Renal cortex interstitium (tissue), 11 donors: Measurements from ENCODE around the gene MANBA. TPM values are rescaled to one million over a fixed set of nuclear protein-coding genes. Genes with fewer than 3 reads are reported as not detected.

Experiments used
- DNase-seq, 11 donors: peaks; one replicate each; pipeline ENCODE4 v3.0.0-alpha.2; 2013; ENCODE audit warnings: low read depth in 9 of 11, low spot score in 4 of 11; ENCODE audit errors: extremely low read depth in 1 of 11
- polyA plus RNA-seq, 3 donors: library from polyadenylated mRNA; unstranded; fragments of 120-200 nt; gene quantifications; one replicate each; pipeline ENCODE4 v1.2.1, GENCODE V29; 2013; ENCODE audit not compliant: insufficient read length in 3 of 3

Gene MANBA
- polyA plus RNA-seq, 3 donors: 19.2 to 21.0 (median 19.3) TPM

GRCh38 chr4:102610007-102610406, 150.8 kb downstream of the MANBA start:
- no peak for DNase-seq

DNA sequence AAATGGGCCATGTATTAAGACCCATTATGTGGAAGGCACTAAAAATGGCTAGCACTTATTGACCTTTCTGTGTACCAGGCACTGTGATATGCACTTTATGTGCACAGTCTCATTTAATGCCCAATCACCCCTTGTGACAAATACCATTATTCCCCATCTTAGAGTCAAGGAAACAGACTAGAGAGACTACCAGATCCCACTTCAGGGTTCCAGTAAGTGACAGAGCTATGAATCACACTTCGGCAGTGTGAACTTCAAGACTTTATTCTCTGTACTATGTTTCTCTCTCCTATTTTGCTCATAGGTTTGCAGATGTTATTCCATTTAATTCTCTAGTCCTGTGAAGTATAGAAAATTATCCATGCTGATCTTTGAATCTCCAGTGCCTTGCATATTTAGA, 152.6 kb downstream of the MANBA start:
- DNase-seq: no peak

- DNase-seq: no peak
Observed at GRCh38 chr4:102606846-102607450, 153.8 kb downstream of the MANBA start.

DNA sequence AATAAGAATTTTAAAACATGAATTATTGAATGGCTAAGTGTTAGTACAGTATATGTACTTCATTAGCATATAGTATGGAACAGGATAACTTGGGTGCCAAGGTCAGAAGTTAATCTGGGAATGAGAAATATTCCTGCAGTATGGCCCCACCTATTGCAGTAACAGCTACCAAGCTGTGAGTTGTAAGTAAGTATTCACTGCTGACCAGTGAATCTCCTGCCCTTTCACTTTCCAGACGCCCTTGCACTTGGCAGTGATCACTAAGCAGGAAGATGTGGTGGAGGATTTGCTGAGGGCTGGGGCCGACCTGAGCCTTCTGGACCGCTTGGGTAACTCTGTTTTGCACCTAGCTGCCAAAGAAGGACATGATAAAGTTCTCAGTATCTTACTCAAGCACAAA, 154.5 kb downstream of the MANBA start:
- DNase-seq: no peak

- no peak for DNase-seq
Observed at GRCh38 chr4:102604222-102604940, 156.4 kb downstream of the MANBA start.

- DNase-seq: no peak
Observed at GRCh38 chr4:102601586-102602227, 159.1 kb downstream of the MANBA start.

- no peak for DNase-seq
Observed at GRCh38 chr4:102600689-102601088, 160.1 kb downstream of the MANBA start.

GRCh38 chr4:102599886-102600285, 160.9 kb downstream of the MANBA start:
- no peak for DNase-seq

DNA sequence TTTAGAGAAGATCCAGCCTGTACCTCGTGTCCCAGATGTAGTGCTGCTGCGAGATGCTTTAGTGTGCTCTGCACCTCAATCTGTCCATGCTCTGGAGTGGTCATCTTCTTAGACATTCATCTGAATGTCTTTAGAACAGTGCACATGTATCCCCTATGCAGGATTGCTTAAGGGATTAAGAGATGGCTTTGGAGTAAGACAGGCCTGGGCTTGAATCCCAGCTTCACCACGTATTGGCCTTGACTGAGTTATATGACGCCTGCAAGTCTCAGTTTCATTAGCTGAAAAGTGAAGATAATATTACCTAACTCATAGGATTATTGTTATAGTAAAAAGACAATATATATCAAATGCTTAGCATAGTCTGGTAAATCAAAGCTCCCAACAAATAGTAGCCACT, 161.3 kb downstream of the MANBA start:
- no peak for DNase-seq

DNA sequence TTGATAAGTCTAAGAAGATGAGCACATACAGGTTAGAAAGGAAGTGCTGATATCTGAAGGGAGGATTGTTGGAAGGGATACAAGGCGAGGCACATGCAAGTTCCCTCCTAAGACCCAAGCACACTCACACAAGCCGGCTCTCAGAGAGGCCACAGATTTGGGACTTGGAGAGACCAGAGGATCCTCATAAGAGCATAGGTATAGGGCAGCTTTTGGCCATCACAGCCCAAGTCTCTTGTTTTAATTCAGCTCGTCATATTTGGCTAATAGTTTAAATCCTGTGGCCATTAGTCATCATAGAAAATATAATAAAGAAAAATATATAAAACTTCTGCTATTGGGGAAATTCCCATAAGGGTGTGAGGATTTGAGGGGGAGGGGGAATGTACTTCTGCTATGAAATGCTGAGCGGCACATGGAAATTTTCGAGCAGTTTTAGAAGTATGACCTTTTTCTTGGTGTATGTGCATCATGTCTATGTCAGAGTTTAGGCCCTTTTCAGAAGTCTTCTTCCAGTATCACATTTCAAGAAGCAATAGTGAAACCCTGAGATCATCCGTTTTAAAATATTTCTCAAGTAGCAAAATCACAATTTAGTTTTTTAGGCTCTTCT, 161.9 kb downstream of the MANBA start:
- DNase-seq: no peak

DNA sequence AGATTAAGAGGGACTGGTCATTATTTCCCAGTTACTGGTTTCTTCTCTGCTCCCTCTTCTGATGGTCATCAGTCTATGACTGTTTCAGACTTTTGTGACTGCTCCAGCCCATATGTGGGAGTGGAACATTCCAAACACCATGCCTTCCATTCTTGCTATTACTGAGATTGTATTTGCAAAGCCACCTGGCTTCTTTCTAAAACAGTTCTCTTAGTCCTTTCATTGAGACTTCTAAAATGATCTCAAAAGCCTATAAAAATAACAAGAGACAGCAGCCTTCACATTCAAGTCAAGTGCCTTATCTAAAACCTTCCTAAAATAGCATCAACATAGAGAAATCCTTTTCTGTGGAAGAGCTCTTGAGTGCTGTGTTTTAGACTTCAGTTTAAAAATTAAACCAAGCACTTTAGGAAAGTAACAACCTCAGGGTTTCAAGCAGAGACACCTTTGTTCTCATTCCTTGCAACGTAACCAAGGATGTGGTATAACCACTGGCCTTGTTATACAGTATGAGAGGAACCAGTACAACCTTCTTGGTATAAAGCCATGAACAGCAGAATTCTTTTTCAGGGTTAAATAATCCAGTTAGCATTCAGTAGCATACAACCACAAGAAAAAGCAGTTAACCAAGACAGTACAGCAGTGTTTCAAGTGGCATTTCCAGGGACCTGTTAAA, 162.5 kb downstream of the MANBA start:
- DNase-seq: no peak

GRCh38 chr4:102596532-102596931, 164.2 kb downstream of the MANBA start:
- DNase-seq: no peak

DNA sequence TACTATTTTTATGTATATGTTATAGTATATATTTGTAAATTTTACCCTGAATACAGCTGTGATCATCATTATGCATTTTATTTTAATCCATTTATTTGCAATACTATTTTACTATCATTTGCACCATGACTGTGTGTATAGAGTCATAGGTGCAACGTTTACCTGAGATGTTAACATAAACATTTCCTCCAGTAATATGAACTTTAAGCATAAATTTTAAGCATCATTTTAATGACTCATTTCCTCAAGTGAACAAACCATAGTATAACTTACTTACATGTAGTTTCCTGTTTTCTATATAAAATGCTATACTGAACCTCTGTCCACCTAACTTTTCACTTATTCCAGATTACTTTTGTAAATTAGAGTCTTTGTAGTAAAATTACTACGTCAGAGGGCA, 166.8 kb downstream of the MANBA start:
- DNase-seq: no peak

- DNase-seq: no peak
Observed at GRCh38 chr4:102593147-102593546, 167.6 kb downstream of the MANBA start.

DNA sequence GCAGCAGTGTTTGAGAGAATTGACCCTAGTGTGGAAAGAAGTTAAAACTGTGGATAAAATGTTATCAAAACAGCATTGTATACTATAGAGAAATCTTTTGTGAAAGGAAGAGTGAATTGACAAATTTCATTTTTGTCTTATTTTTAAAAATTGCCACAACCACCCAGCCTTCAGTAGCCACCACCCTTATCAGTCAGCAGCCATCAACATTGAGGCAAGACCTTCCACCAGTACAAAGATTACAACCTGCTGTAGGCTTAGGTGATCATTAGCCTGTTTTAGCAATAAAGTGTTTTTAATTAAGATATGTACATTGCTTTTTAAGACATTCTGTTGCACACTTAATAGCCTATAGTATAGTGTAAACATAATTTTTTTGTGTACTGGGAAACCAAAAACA, 168.5 kb downstream of the MANBA start:
- DNase-seq: no peak

DNA sequence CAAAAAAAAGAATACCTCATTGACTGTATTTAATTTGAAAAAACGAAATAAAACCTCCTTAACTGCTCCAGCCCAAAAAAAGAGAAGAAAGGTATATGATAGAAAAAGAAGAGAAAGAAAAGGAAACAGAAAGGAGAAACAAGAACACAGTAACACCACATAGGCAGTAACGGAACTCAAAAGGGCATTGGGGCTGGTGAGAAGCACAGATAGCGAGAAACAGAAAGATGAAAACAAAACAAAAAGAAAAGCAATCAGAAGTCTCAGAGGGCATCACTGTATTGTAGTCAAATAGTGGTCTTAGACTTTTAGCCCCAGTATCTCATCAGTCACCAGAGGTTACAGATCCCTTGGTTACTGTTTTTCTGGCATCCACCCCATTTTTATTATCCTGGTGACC, 171.0 kb downstream of the MANBA start:
- DNase-seq: no peak

DNA sequence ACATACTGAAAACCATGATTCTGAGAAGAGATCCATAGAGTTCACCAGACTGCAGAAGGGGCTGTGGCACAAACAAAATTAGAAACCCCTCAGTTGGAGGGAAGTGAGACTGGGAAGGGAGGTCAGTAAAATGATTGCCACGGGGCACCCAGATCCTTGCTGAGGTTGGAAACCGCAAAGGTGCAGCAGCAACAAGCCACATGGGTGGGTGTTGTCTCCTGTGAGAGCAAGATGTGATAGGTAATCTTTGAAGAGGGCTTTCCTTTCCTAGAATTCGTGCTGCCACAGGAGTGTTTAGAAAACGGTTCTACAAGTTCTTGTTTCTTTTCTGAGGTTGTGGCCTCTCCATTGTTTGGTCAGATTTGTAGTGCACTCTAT, 174.1 kb downstream of the MANBA start:
- DNase-seq: no peak

- no peak for DNase-seq
Observed at GRCh38 chr4:102586002-102586643, 174.6 kb downstream of the MANBA start.

DNA sequence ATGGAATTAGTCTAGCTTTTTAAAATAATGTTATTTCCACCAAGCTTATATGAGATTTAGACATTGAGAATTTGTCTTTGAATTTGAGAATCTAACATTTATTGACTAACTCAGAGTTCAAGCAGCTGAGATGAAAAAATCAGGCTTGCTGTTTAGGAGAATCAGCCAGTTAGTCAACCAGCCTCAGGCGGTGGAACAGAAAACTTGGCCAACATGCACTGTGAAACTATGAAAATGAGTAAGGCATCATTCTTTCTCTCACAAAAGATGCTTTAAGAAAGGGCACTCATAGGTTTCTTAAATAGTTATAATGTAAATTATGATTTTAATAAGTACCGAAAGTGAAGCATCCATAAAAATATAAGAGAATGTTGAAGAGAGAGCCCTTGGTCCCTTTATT, 175.4 kb downstream of the MANBA start:
- no peak for DNase-seq
